Gastrocnemius medialis (tissue), 4 donors: Measurements from ENCODE around the gene NKTR. TPM values are rescaled to one million over a fixed set of nuclear protein-coding genes. Genes with fewer than 3 reads are reported as not detected.
A peak's percentile ranks its signal among the peaks of the same experiment; 100 is the strongest.

Source experiments
- ATAC-seq, 2 donors: fragments of 150-250 bp; one replicate each; pipeline ENCODE4 v1.9.1; 2016
- DNase-seq, 2 donors: peaks; one replicate each; pipeline ENCODE4 v3.0.0-alpha.2; 2019
- H3K27ac ChIP-seq, 4 donors: fragments of 200-600 bp; sonication (generic); 1 replicate in 1 of 4; 2 replicates in 3 of 4; pipeline ENCODE4 v1.5.1; 2016 to 2018; ENCODE audit warnings: mild to moderate bottlenecking in 2 of 4, moderate library complexity in 1 of 4
- H3K27me3 ChIP-seq, 3 donors: fragments of 200-600 bp; sonication (generic) in 2 of 3; 1 replicate in 1 of 3; 2 replicates in 2 of 3; pipeline versions ENCODE4 v1.5.1 to v1.6.0; 2016 to 2019; ENCODE audit warnings: mild to moderate bottlenecking in 1 of 3, moderate library complexity in 1 of 3
- H3K36me3 ChIP-seq, 2 donors: fragments of 200-600 bp; sonication (generic) in 1 of 2; one replicate each; pipeline ENCODE4 v1.5.1; 2017 to 2018
- H3K4me1 ChIP-seq, 2 donors: fragments of 200-600 bp; sonication (generic) in 1 of 2; one replicate each; pipeline ENCODE4 v1.5.1; 2016 to 2017; ENCODE audit warnings: mild to moderate bottlenecking in 2 of 2
- H3K4me3 ChIP-seq, 4 donors: fragments of 200-600 bp; sonication (generic) in 3 of 4; 1 replicate in 1 of 4; 2 replicates in 3 of 4; pipeline ENCODE4 v1.5.1; 2016 to 2019; ENCODE audit warnings: mild to moderate bottlenecking in 2 of 4
- H3K9me3 ChIP-seq, 3 donors: fragments of 200-600 bp; sonication (generic) in 2 of 3; 1 replicate in 1 of 3; 2 replicates in 2 of 3; pipeline ENCODE4 v1.5.1; 2016 to 2019
- POLR2A ChIP-seq, 2 donors: fragments of 450-650 bp; IDR thresholded peaks; one replicate each; pipeline ENCODE4 v1.6.1; 2017; ENCODE audit warnings: antibody characterized with exemption in 2 of 2, mild to moderate bottlenecking in 2 of 2, moderate library complexity in 2 of 2
- in situ Hi-C, 4 donors: fragments of 200-750 bp; cut with MboI; loops; one replicate each; pipeline versions ENCODE4 v1.15.0 to v1.8.0; 2017; ENCODE audit warnings: low sequenced_read_pairs in 4 of 4
- intact Hi-C: fragments of 100-400 bp; cut with DNase I; formaldehyde crosslinking; loops from one replicate; pipeline ENCODE4 v1.15.1; 2023; ENCODE audit warnings: low total_unique reads
- total RNA-seq, 4 donors: library from RNA; depleted of rRNA; stranded (reverse); fragments of >200 nt; gene quantifications; one replicate each; pipeline versions ENCODE4 v1.1.0 to v1.2.3, GENCODE V29; 2016
- TF ChIP-seq, protein P1 (sequence below), 5 experiments: fragments of 450-650 bp in 3 of 5; fragments of 200-600 bp in 2 of 5; sonication (generic) in 2 of 5; IDR thresholded peaks in 4 of 5; conservative IDR thresholded peaks in 1 of 5; 1 replicate in 4 of 5; 2 replicates in 1 of 5; pipeline ENCODE4 v1.5.1; 2016 to 2019; ENCODE audit warnings: antibody characterized with exemption in 5 of 5, mild to moderate bottlenecking in 3 of 5, moderate library complexity in 3 of 5

The NKTR gene
- total RNA-seq, 4 donors from 2014 or later, result 10.0 to 56.6 (median 13.6) TPM

DNA sequence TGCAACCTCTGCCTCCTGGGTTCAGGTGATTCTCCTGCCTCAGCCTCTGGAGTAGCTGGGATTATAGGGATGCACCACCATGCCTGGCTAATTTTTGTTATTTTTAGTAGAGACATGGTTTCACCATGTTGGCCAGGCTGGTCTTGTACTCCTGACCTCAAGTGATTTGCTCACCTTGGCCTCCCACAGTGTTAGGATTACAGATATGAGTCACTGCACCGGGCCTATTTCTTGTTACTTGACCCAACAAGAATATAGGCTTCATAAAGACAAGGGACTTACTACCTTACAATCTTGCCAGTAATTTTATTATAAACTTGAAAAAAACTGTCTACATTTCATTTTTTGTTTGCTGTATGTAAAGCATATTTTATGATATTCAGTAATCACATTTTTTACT, 31.7 kb downstream of the NKTR start:
- no peak for TF ChIP-seq POLR2A (IDR thresholded peaks at IDR 0.05)
- TF ChIP-seq, protein P1, sequence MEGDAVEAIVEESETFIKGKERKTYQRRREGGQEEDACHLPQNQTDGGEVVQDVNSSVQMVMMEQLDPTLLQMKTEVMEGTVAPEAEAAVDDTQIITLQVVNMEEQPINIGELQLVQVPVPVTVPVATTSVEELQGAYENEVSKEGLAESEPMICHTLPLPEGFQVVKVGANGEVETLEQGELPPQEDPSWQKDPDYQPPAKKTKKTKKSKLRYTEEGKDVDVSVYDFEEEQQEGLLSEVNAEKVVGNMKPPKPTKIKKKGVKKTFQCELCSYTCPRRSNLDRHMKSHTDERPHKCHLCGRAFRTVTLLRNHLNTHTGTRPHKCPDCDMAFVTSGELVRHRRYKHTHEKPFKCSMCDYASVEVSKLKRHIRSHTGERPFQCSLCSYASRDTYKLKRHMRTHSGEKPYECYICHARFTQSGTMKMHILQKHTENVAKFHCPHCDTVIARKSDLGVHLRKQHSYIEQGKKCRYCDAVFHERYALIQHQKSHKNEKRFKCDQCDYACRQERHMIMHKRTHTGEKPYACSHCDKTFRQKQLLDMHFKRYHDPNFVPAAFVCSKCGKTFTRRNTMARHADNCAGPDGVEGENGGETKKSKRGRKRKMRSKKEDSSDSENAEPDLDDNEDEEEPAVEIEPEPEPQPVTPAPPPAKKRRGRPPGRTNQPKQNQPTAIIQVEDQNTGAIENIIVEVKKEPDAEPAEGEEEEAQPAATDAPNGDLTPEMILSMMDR (IDR thresholded peaks at IDR 0.05 in 4 of 5, conservative IDR thresholded peaks at IDR 0.05 in 1 of 5), result no peak
- in situ Hi-C loops, result no loop called here
- Histone ChIP-seq H3K36me3 (peaks cover 4 to 69% of the 10 kb centered on the region in 2 donors), H3K9me3 (no peaks in the 10 kb centered on the region), H3K27me3 (no peaks in the 10 kb centered on the region), H3K4me1 (peaks cover 0 to 7% of the 10 kb centered on the region in 2 donors), H3K4me3 (no peak overlapping the region), H3K27ac (peak overlapping the region; percentile 24 to 64 (median 54))
- peak; percentile 58 to 74 for DNase-seq
- intact Hi-C loops, result no loop called here
- peak; percentile 91 to 96 for ATAC-seq

DNA sequence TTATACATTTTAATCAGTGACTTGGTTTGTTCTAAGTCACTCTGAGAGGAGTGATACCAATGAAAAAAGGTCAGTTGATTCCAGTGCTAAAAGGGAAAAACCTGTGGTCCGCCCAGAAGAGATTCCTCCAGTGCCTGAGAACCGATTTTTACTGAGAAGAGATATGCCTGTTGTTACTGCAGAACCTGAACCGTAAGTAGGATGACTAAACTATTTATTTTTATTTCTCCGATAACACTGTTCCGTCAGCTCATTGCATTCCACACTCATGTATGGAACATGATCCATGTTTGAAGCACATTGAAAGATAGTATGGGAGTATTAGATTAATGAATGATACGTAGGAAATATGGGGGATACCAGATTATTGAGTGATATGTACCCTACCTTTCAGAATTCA, 33.1 kb downstream of the NKTR start:
- H3K27me3 ChIP-seq, result no peaks in the 10 kb centered on the region
- H3K4me1 ChIP-seq, result peaks cover 0 to 7% of the 10 kb centered on the region in 2 donors
- no peak overlapping the region for H3K4me3 ChIP-seq
- in situ Hi-C loops (no loop called here), intact Hi-C loops (no loop called here)
- ATAC-seq (no peak), DNase-seq (no peak)
- H3K27ac ChIP-seq, result peak overlapping the region in 3 of 4 donors; percentile 24 to 64 (median 62)
- H3K9me3 ChIP-seq, result no peaks in the 10 kb centered on the region
- TF ChIP-seq, protein P1 (IDR thresholded peaks at IDR 0.05 in 4 of 5, conservative IDR thresholded peaks at IDR 0.05 in 1 of 5), result no peak
- TF ChIP-seq POLR2A (IDR thresholded peaks at IDR 0.05), result no peak
- peaks cover 4 to 83% of the 10 kb centered on the region in 2 donors for H3K36me3 ChIP-seq

DNA sequence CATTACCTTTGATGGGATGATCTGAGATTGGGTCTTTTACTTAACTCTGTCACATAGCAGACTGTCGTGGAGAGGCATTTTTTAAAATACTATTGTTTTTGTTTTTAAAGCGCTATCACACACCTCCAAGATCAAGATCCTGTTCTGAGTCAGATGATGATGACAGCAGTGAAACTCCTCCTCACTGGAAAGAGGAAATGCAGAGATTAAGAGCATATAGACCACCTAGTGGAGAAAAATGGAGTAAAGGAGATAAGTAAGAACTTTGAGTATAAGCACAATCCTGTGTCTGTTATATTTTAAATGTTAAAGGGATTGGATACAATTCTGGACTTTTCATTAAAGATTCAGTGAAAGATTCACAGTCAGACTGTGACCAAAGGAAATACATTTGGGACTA, 34.6 kb downstream of the NKTR start:
- in situ Hi-C loops, result no loop called here
- no peak for ATAC-seq

DNA sequence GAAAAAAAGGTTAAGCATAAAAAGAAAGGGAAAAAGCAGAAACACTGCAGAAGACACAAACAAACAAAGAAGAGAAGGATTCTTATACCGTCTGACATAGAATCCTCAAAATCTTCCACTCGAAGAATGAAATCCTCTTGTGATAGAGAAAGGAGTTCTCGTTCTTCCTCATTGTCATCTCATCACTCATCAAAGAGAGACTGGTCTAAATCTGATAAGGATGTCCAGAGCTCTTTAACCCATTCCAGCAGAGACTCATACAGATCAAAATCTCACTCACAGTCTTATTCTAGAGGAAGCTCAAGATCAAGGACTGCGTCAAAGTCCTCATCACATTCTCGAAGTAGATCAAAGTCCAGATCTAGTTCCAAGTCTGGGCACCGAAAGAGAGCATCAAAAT, 36.5 kb downstream of the NKTR start:
- DNase-seq (no peak), ATAC-seq (no peak)
- Histone ChIP-seq H3K9me3 (no peaks in the 10 kb centered on the region), H3K27ac (no peak overlapping the region), H3K27me3 (no peaks in the 10 kb centered on the region), H3K4me1 (peaks cover 0 to 7% of the 10 kb centered on the region in 2 donors), H3K36me3 (peaks cover 4 to 96% of the 10 kb centered on the region in 2 donors), H3K4me3 (no peak overlapping the region)
- intact Hi-C loops, result no loop called here
- no peak for TF ChIP-seq POLR2A (IDR thresholded peaks at IDR 0.05)
- TF ChIP-seq, protein P1 (IDR thresholded peaks at IDR 0.05 in 4 of 5, conservative IDR thresholded peaks at IDR 0.05 in 1 of 5), result no peak
- in situ Hi-C loops, result no loop called here

More for the DNA sequence above, 34.6 kb downstream of the NKTR start:
- intact Hi-C loops, result no loop called here
- TF ChIP-seq, protein P1 (IDR thresholded peaks at IDR 0.05 in 4 of 5, conservative IDR thresholded peaks at IDR 0.05 in 1 of 5), result no peak
- TF ChIP-seq POLR2A (IDR thresholded peaks at IDR 0.05), result no peak
- H3K27ac ChIP-seq, result no peak overlapping the region
- H3K4me3 ChIP-seq, result no peak overlapping the region
- H3K27me3 ChIP-seq, result no peaks in the 10 kb centered on the region
- DNase-seq, result no peak
- H3K36me3 ChIP-seq, result peaks cover 4 to 98% of the 10 kb centered on the region in 2 donors
- H3K4me1 ChIP-seq, result peaks cover 0 to 7% of the 10 kb centered on the region in 2 donors
- H3K9me3 ChIP-seq, result no peaks in the 10 kb centered on the region

DNA sequence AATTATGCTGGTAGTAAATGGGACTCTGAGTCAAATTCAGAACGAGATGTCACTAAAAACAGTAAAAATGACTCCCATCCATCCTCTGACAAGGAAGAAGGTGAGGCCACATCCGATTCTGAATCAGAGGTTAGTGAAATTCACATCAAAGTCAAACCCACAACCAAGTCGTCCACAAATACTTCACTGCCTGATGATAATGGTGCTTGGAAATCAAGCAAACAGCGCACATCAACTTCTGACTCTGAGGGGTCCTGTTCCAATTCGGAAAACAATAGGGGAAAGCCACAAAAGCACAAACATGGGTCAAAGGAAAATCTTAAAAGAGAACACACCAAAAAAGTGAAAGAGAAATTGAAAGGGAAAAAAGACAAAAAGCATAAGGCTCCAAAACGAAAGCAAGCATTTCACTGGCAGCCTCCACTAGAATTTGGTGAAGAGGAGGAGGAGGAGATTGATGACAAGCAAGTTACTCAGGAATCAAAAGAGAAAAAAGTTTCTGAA, 37.9 kb downstream of the NKTR start:
- peaks cover 4 to 96% of the 10 kb centered on the region in 2 donors for H3K36me3 ChIP-seq
- H3K27me3 ChIP-seq, result no peaks in the 10 kb centered on the region
- DNase-seq, result no peak
- TF ChIP-seq, protein P1 (IDR thresholded peaks at IDR 0.05 in 4 of 5, conservative IDR thresholded peaks at IDR 0.05 in 1 of 5), result no peak
- TF ChIP-seq POLR2A (IDR thresholded peaks at IDR 0.05), result no peak
- in situ Hi-C loops (no loop called here), intact Hi-C loops (no loop called here)
- ATAC-seq, result no peak
- peak overlapping the region in 2 of 4 donors; percentile 26 to 40 for H3K27ac ChIP-seq
- H3K4me1 ChIP-seq, result peaks cover 0 to 4% of the 10 kb centered on the region in 2 donors
- no peaks in the 10 kb centered on the region for H3K9me3 ChIP-seq
- no peak overlapping the region for H3K4me3 ChIP-seq
